Endothelial cell of umbilical vein (primary cell): Measurements from ENCODE around the gene IPO13. TPM values are rescaled to one million over a fixed set of nuclear protein-coding genes. Genes with fewer than 3 reads are reported as not detected.

ENCODE experiments used
- BruUV-seq: library from RNA; stranded (reverse); fragments of 400-500 nt; replicated peaks from 2 replicates; lab custom pipeline; 2021; lab: Mats Ljungman, UMichigan
- CTCF ChIA-PET: fragments of 300-600, 350-600 bp; sonication (Branson Sonifier 250); formaldehyde crosslinking; loops from one replicate; lab custom pipeline; 2021; ENCODE audit warnings: antibody characterized with exemption, inconsistent platforms; lab: Charles Lee
- POLR2A ChIA-PET: fragments of 300-600, 350-600 bp; sonication (Branson Sonifier 250); formaldehyde crosslinking; loops from one replicate; lab custom pipeline; 2021; ENCODE audit warnings: antibody characterized with exemption, inconsistent platforms; lab: Charles Lee
- DNase-seq: peaks from one replicate; pipeline ENCODE4 v3.0.0-alpha.2; 2011; ENCODE audit warnings: low read depth, low spot score
- FAIRE-seq: peaks from 2 replicates; lab custom pipeline; 2011; peaks lifted over from hg19 to GRCh38; lab: Jason Lieb, UNC
- H2AFZ ChIP-seq: 2 replicates; pipeline ENCODE4 v1.6.0; 2012; ENCODE audit warnings: low read depth, low read length, control low read depth, inconsistent platforms
- H3K27ac ChIP-seq: 2 replicates; pipeline ENCODE4 v1.5.1; 2011; ENCODE audit warnings: low read depth, mild to moderate bottlenecking, control low read depth, low read length, moderate library complexity; ENCODE audit not compliant: insufficient read depth
- H3K27me3 ChIP-seq, 2 experiments: 2 replicates each; pipeline versions ENCODE4 v1.6.0 to v1.6.1; 2011; ENCODE audit warnings: low read length in 2 of 2, mixed read lengths in 1 of 2; ENCODE audit not compliant: control insufficient read depth in 2 of 2, insufficient read depth in 2 of 2
- H3K36me3 ChIP-seq, 2 experiments: 2 replicates in 1 of 2; 3 replicates in 1 of 2; pipeline ENCODE4 v1.5.1; 2011; ENCODE audit warnings: low read length in 2 of 2, mild to moderate bottlenecking in 1 of 2, moderate library complexity in 1 of 2; ENCODE audit not compliant: control insufficient read depth in 2 of 2, insufficient read depth in 2 of 2; ENCODE audit errors: extremely low read depth in 1 of 2
- H3K4me1 ChIP-seq: 3 replicates; pipeline ENCODE4 v1.5.1; 2011; ENCODE audit warnings: mild to moderate bottlenecking, low read length; ENCODE audit not compliant: control insufficient read depth, insufficient read depth; ENCODE audit errors: extremely low read depth
- H3K4me2 ChIP-seq: 2 replicates; pipeline ENCODE4 v1.6.1; 2011; ENCODE audit warnings: low read length, control low read depth, mixed read lengths; ENCODE audit not compliant: insufficient read depth
- H3K4me3 ChIP-seq, 3 experiments: fragments of 200-600 bp in 1 of 3; sonication (generic), shearing (Covaris generic) in 1 of 3; replicated peaks in 1 of 3; 2 replicates each; pipeline ENCODE4 v1.5.1; 2011 to 2016; ENCODE audit warnings: control low read depth in 3 of 3, low read length in 3 of 3, mild to moderate bottlenecking in 2 of 3, inconsistent platforms in 1 of 3, low read depth in 1 of 3, moderate library complexity in 1 of 3; ENCODE audit not compliant: insufficient read depth in 1 of 3
- H3K79me2 ChIP-seq: 2 replicates; pipeline ENCODE4 v1.6.0; 2012; ENCODE audit warnings: low read length, inconsistent platforms; ENCODE audit not compliant: control insufficient read depth, insufficient read depth
- H3K9ac ChIP-seq: replicated peaks from 2 replicates; pipeline ENCODE3; 2011; ENCODE audit warnings: low read length, control low read depth; ENCODE audit not compliant: insufficient read depth; ENCODE audit errors: extremely low read depth
- H3K9me1 ChIP-seq: replicated peaks from 3 replicates; pipeline ENCODE4 v1.6.0; 2011; ENCODE audit warnings: mild to moderate bottlenecking, low read length; ENCODE audit not compliant: control insufficient read depth, insufficient read depth; ENCODE audit errors: extremely low read depth
- H3K9me3 ChIP-seq: replicated peaks from 2 replicates; pipeline ENCODE4 v1.5.1; 2012; ENCODE audit warnings: low read length, inconsistent platforms; ENCODE audit not compliant: control insufficient read depth, insufficient read depth
- H4K20me1 ChIP-seq: replicated peaks from 2 replicates; pipeline ENCODE3; 2011; ENCODE audit warnings: mild to moderate bottlenecking, low read length; ENCODE audit not compliant: control insufficient read depth, insufficient read depth; ENCODE audit errors: extremely low read depth
- CTCF ChIP-seq, 2 donors: IDR thresholded peaks; 1 replicate in 1 of 2; 2 replicates in 1 of 2; pipeline ENCODE4 v1.5.1; 2011; ENCODE audit warnings: low read length in 2 of 2, mild to moderate bottlenecking in 2 of 2, moderate library complexity in 2 of 2, control low read depth in 1 of 2, inconsistent platforms in 1 of 2, low read depth in 1 of 2; ENCODE audit not compliant: insufficient read depth in 1 of 2; ENCODE audit errors: extremely low read depth in 1 of 2
- EZH2 ChIP-seq: IDR thresholded peaks from 2 replicates; pipeline ENCODE4 v1.6.1; 2012; ENCODE audit warnings: borderline replicate concordance, low read depth, mild to moderate bottlenecking, moderate library complexity, low read length, inconsistent platforms; ENCODE audit not compliant: severe bottlenecking
- FOS ChIP-seq: IDR thresholded peaks from 2 replicates; pipeline ENCODE4 v1.6.1; 2011; ENCODE audit warnings: mild to moderate bottlenecking, low read length, moderate library complexity, borderline replicate concordance; ENCODE audit not compliant: insufficient read depth
- GATA2 ChIP-seq: IDR thresholded peaks from 2 replicates; pipeline ENCODE4 v1.7.0; 2011; ENCODE audit warnings: low read depth, mild to moderate bottlenecking, moderate library complexity, mixed read lengths, low read length; ENCODE audit not compliant: insufficient read length, insufficient read depth
- JUN ChIP-seq: IDR thresholded peaks from 2 replicates; pipeline ENCODE4 v1.6.1; 2011; ENCODE audit warnings: borderline replicate concordance, low read depth; ENCODE audit not compliant: insufficient read length, insufficient read depth
- MAX ChIP-seq: IDR thresholded peaks from 2 replicates; pipeline ENCODE4 v1.6.1; 2011; ENCODE audit not compliant: insufficient read depth, insufficient read length
- MYC ChIP-seq: IDR thresholded peaks from one replicate; pipeline ENCODE4 v1.6.1; 2011; ENCODE audit warnings: mild to moderate bottlenecking, low read depth, low read length
- POLR2A ChIP-seq: IDR thresholded peaks from 2 replicates; pipeline ENCODE4 v1.6.1; 2012; ENCODE audit warnings: low read depth, mild to moderate bottlenecking, control low read depth, low read length
- POLR2AphosphoS5 ChIP-seq: IDR thresholded peaks from 2 replicates; pipeline ENCODE4 v1.6.1; 2012; ENCODE audit warnings: low read depth, mild to moderate bottlenecking, control low read depth, low read length, moderate library complexity; ENCODE audit not compliant: insufficient read depth
- dilution Hi-C: fragments of 300-500 bp; cut with MboI; formaldehyde crosslinking; loops from one replicate; pipeline ENCODE4 v1.15.0; 2019; ENCODE audit warnings: low sequenced_read_pairs; ENCODE audit not compliant: extremely low pct_ligation_motif_present
- intact Hi-C: fragments of 100-400 bp; cut with micrococcal nuclease; formaldehyde crosslinking; loops from one replicate; pipeline ENCODE4 v1.10.0; 2022
- polyA plus RNA-seq, 4 experiments: library from polyadenylated mRNA; depleted of rRNA in 3 of 4; stranded (reverse) in 3 of 4; unstranded in 1 of 4; fragments of >200 nt; gene quantifications; 2 replicates each; pipeline versions ENCODE4 v1.2.1 to v1.2.3, GENCODE V29; 2011 to 2012; ENCODE audit warnings: missing spikeins in 1 of 4
- total RNA-seq: library from RNA; stranded (reverse); gene quantifications from 2 replicates; pipeline ENCODE4 v1.2.3, GENCODE V29; 2021

The IPO13 gene
- total and polyA plus RNA-seq, 2 donors (not counting 3 experiments of a cell fraction or from before 2014, with no cell fraction given): 28.9 to 29.3 TPM

- peak overlapping the region; percentile 53 for H3K4me2 ChIP-seq
- no peaks in the 10 kb centered on the region for H3K9me1 ChIP-seq
- BruUV-seq: no TSS peak
- CTCF ChIA-PET: no interaction called here
- H3K79me2 ChIP-seq: peaks cover 40% of the 10 kb centered on the region
- FAIRE-seq: peak; percentile 28
- H3K27me3 ChIP-seq: no peaks in the 10 kb centered on the region
- no peak overlapping the region for H2AFZ ChIP-seq
- no peak for DNase-seq
- POLR2A ChIA-PET: no interaction called here
- H3K9ac ChIP-seq: peak overlapping the region; percentile 74
- dilution Hi-C loops (no loop called here), intact Hi-C loops (loop anchor here (1.0 kb wide), 1 partner anchor 11 kb away; the partner anchor contains the start of gene CCDC24)
- no peaks in the 10 kb centered on the region for H4K20me1 ChIP-seq
- H3K4me3 ChIP-seq: peak overlapping the region; percentile 46 to 66 (median 50)
- no peaks in the 10 kb centered on the region for H3K9me3 ChIP-seq
- peak overlapping the region; percentile 13 for H3K27ac ChIP-seq
- H3K36me3 ChIP-seq: peaks cover 0 to 17% of the 10 kb centered on the region in 2 experiments
- peaks cover 27% of the 10 kb centered on the region for H3K4me1 ChIP-seq
- TF ChIP-seq MYC (no peak), CTCF (IDR thresholded peaks at IDR 0.05; ENCODE audit: extremely low read depth in 1 of 2, insufficient read depth in 1 of 2, low read depth in 1 of 2, low read length in 2 of 2) (no peak), POLR2AphosphoS5 (no peak), JUN (no peak), GATA2 (no peak), EZH2 (no peak), POLR2A (no peak), MAX (no peak), FOS (no peak)
These were observed 33.7 kb downstream of the IPO13 start for GRCh38 chr1:43980255-43981134.
